Right cardiac atrium (tissue), 5 donors: ENCODE data around the gene FSTL3. TPM values are rescaled to one million over a fixed set of nuclear protein-coding genes. Genes with fewer than 3 reads are reported as not detected.
"Not testable (repeated sequence)": the region's sequence is repeated elsewhere in the genome, so short reads cannot be mapped to it uniquely, and the experiment has no call there.

Experiments
- ATAC-seq, 2 donors: fragments of 200-7000 bp; cut with Tn5 transposase; one replicate each; pipeline versions ENCODE4 v1.8.0 to v1.9.1; 2020; ENCODE audit warnings: moderate library complexity in 2 of 2, mild to moderate bottlenecking in 1 of 2
- DNase-seq, 3 donors: peaks; one replicate each; pipeline ENCODE4 v3.0.0-alpha.2; 2020
- H3K27ac ChIP-seq: one replicate; pipeline ENCODE4 v1.5.1; 2013; ENCODE audit warnings: mild to moderate bottlenecking, low read length, control low read depth, moderate library complexity
- H3K27me3 ChIP-seq: one replicate; pipeline ENCODE4 v1.6.1; 2013; ENCODE audit not compliant: control insufficient read depth, insufficient read depth
- H3K4me1 ChIP-seq: one replicate; pipeline ENCODE4 v1.6.1; 2013; ENCODE audit warnings: low read length; ENCODE audit not compliant: control insufficient read depth, insufficient read depth
- H3K4me3 ChIP-seq: one replicate; pipeline ENCODE4 v1.5.1; 2013; ENCODE audit warnings: low read length, control low read depth
- H3K9me3 ChIP-seq: one replicate; pipeline ENCODE4 v1.6.1; 2013; ENCODE audit warnings: low read length; ENCODE audit not compliant: control insufficient read depth
- WGBS: extraction: QIAGEN DNeasy Blood & Tissue Kit; methylation state at CpG from one replicate; pipeline ENCODE4 v1.1.7; 2013; 5-methylcytosine and 5-hydroxymethylcytosine counted together
- intact Hi-C, 4 donors: fragments of 100-400 bp; cut with DNase I; formaldehyde crosslinking; loops; one replicate each; pipeline versions ENCODE4 v1.11.0 to v1.14.0; 2022 to 2023
- polyA plus RNA-seq: library from polyadenylated mRNA; stranded (reverse); fragments of 200-250 nt; gene quantifications from one replicate; pipeline ENCODE4 v1.2.3, GENCODE V29; 2013
- total RNA-seq, 4 donors: library from RNA; stranded (reverse); fragmentation: NEBNext Ultra II Directional; extraction: Animal tissue kit (Norgen Biotek cat#: 25700); gene quantifications; one replicate each; pipeline ENCODE4 v1.2.1, GENCODE V29; 2021
- donor health status: healthy with polysubstance abuse.
- donor health status: DM: no; HTN: yes; CAD: no.
- donor health status: DM: no; HTN: no; CAD: no.
- donor health status: DM: no; HTN: yes; CAD: no; lungs with severe emphysema.
- donor health status: DM: yes; HTN: yes; CAD: no.

Gene FSTL3
- total and polyA plus RNA-seq, 5 donors, result 47.1 to 110 (median 64.1) TPM

- DNase-seq, result no peak
- intact Hi-C loops, result loop anchor here in 3 of 4 donors (2.0 to 5.0 kb wide), 2 partner anchors 71 to 131 kb away; partner anchors contain the start of gene CDC34 (in 1 of the 3)
- peaks cover 9% of the 10 kb centered on the region for H3K4me1 ChIP-seq
- H3K27ac ChIP-seq, result peak overlapping the region; percentile 96
- H3K4me3 ChIP-seq, result peak overlapping the region; percentile 45
- H3K27me3 ChIP-seq, result no peaks in the 10 kb centered on the region
- WGBS, result 53% methylated on average over 18 of the region's 18 CpGs
- no peaks in the 10 kb centered on the region for H3K9me3 ChIP-seq
- ATAC-seq, result peak; percentile 6 to 9
These were observed 12.5 kb upstream of the FSTL3 start for GRCh38 chr19:663682-664117.

- Histone ChIP-seq H3K4me1 (peaks cover 9% of the 10 kb centered on the region), H3K9me3 (no peaks in the 10 kb centered on the region), H3K27me3 (no peaks in the 10 kb centered on the region), H3K27ac (no peak overlapping the region), H3K4me3 (no peak overlapping the region)
- DNase-seq (peak; percentile 83 to 94 (median 93)), ATAC-seq (peak; percentile 42 to 48)
- intact Hi-C loops, result loop anchor here (2.0 to 5.0 kb wide), 3 partner anchors 67 to 133 kb away; partner anchors contain the start of gene CDC34 (in 1 of the 4)
- WGBS, result 5% methylated on average over 24 of the region's 24 CpGs
These were observed 11.2 kb upstream of the FSTL3 start for GRCh38 chr19:664913-665443.

- H3K27ac ChIP-seq, H3K4me1 ChIP-seq, ATAC-seq, H3K27me3 ChIP-seq, H3K4me3 ChIP-seq, H3K9me3 ChIP-seq, DNase-seq: not testable (repeated sequence)
- intact Hi-C loops, result loop anchor here in 1 of 4 donors (5.0 kb wide), 1 partner anchor 65 kb away; no protein-coding TSS in a partner anchor
- WGBS, result 89% methylated on average over 38 of the region's 38 CpGs
These were observed 9.1 kb upstream of the FSTL3 start for GRCh38 chr19:666985-667573.

- not testable (repeated sequence) for H3K9me3 ChIP-seq, H3K27me3 ChIP-seq, H3K4me3 ChIP-seq, H3K27ac ChIP-seq, ATAC-seq, H3K4me1 ChIP-seq, DNase-seq
- WGBS, result 57% methylated on average over 12 of the region's 12 CpGs
- intact Hi-C loops, result loop anchor here in 1 of 4 donors (5.0 kb wide), 1 partner anchor 63 kb away; no protein-coding TSS in a partner anchor
These were observed 7.3 kb upstream of the FSTL3 start for GRCh38 chr19:668675-669434.

GRCh38 chr19:670609-671075, 5.5 kb upstream of the FSTL3 start:
- no peak for DNase-seq
- H3K9me3 ChIP-seq, result no peaks in the 10 kb centered on the region
- WGBS, result 83% methylated on average over 9 of the region's 9 CpGs
- H3K27me3 ChIP-seq, result no peaks in the 10 kb centered on the region
- no peak for ATAC-seq
- no peaks in the 10 kb centered on the region for H3K4me1 ChIP-seq
- H3K27ac ChIP-seq, result no peak overlapping the region
- no peak overlapping the region for H3K4me3 ChIP-seq
- intact Hi-C loops, result no loop called here

GRCh38 chr19:674282-675151, 1.7 kb upstream of the FSTL3 start:
- no peaks in the 10 kb centered on the region for H3K27me3 ChIP-seq
- 49% methylated on average over 38 of the region's 38 CpGs for WGBS
- DNase-seq, result peak; percentile 68 to 87 (median 84)
- ATAC-seq, result peak; percentile 2 to 27
- no peak overlapping the region for H3K4me3 ChIP-seq
- peak overlapping the region; percentile 5 for H3K27ac ChIP-seq
- no peaks in the 10 kb centered on the region for H3K4me1 ChIP-seq
- H3K9me3 ChIP-seq, result no peaks in the 10 kb centered on the region
- intact Hi-C loops, result no loop called here

- peak overlapping the region; percentile 84 for H3K4me3 ChIP-seq
- no peaks in the 10 kb centered on the region for H3K4me1 ChIP-seq
- 6% methylated on average over 31 of the region's 31 CpGs for WGBS
- ATAC-seq (no peak), DNase-seq (no peak)
- peak overlapping the region; percentile 79 for H3K27ac ChIP-seq
- intact Hi-C loops, result no loop called here
- H3K9me3 ChIP-seq, result no peaks in the 10 kb centered on the region
- no peaks in the 10 kb centered on the region for H3K27me3 ChIP-seq
These were observed 219 bp upstream of the FSTL3 start for GRCh38 chr19:676007-676338.

GRCh38 chr19:677201-677600, 1.0 kb downstream of the FSTL3 start:
- intact Hi-C loops, result no loop called here
- Histone ChIP-seq H3K27me3 (no peaks in the 10 kb centered on the region), H3K4me1 (no peaks in the 10 kb centered on the region), H3K4me3 (peak overlapping the region; percentile 84), H3K27ac (peak overlapping the region; percentile 97), H3K9me3 (no peaks in the 10 kb centered on the region)
- DNase-seq (peak; percentile 86 to 92 (median 91)), ATAC-seq (peak; percentile 3 to 13)
- 3% methylated on average over 15 of the region's 15 CpGs for WGBS

GRCh38 chr19:677601-678436, 1.6 kb downstream of the FSTL3 start:
- no peaks in the 10 kb centered on the region for H3K27me3 ChIP-seq
- ATAC-seq, result no peak
- H3K27ac ChIP-seq, result peak overlapping the region; percentile 66
- intact Hi-C loops, result no loop called here
- H3K9me3 ChIP-seq, result no peaks in the 10 kb centered on the region
- 45% methylated on average over 22 of the region's 22 CpGs for WGBS
- DNase-seq, result peak in 2 of 3 donors; percentile 36 to 58
- no peaks in the 10 kb centered on the region for H3K4me1 ChIP-seq
- H3K4me3 ChIP-seq, result peak overlapping the region; percentile 84
